Stimulated activated CD4-positive, alpha-beta T cell treated with anti-CD3 and anti-CD28 coated beads, Interleukin-4, amount 100 ng/mL, for 4 hours (primary cell): ENCODE results near the gene HELT.

Experiments used
- DNase-seq, 2 experiments: peaks; one replicate each; pipeline ENCODE4 v3.0.0-alpha.2; 2020

The HELT gene

GRCh38 chr4:185004562-185005218, 13.6 kb upstream of the HELT start:
- DNase-seq, result no peak

DNA sequence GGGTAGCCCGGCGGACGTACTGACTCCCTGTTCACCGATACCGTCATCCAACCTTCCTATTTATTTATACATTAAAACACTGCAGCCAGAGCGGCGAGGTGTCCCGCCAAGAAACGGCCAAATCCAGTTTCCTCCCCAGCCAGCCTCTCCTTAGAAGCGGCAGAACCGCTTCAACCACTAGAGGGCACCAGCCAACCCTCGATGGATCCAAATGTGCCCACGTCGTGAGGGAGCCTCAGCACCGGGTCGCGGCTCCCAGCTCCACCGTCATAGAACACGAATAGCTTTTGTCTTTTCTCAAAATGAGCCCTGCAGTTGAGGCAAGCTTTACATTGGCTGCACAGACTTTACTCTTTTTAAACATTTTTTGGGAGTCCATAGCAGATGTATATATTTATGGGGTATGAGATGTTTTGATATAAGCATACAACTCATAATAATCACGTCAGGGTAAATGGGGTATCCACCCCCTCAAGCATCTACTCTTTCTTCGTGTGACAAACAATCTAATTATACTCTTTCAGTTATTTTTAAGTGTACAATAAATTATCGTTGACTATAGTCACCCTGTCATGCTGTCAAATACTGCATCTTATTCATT, 13.0 kb upstream of the HELT start:
- peak; percentile 70 to 73 for DNase-seq

- DNase-seq, result peak in 1 of 2 experiments; percentile 26
Observed at GRCh38 chr4:185011408-185011807, 6.9 kb upstream of the HELT start.

DNA sequence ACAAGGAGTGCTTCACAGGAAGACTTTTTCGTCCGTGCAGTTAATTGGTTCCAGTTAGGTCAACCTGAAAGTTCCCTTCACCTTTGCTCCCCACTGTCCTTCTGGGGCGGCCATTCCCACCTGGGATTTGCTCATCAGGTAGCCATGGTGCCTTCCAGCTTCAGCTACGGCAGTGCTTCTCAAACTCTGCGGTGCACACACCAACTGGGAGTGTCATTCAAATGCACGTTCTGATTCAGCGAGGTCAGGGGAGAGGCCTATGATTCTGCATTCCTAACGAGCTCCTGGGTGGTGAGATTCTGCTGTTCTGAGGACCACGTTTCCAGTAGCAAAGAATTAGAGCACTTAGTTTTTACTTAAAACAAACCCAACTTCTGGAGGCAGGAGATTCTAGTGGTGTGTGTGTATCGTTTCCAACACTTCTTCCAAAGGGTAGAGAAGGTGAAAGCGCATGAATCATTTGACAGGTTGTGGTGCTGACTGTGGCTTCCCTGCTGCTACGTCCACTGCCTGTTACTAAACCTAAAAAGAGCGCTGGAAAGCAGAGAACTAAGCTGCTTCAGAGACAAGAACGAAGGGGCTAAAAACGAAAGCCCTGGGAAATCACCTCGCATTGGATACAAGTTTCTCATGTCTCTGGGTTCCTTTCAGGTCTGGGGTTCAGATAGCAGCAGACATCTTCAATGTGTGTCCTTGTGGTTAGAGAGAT, 4.7 kb upstream of the HELT start:
- DNase-seq, result no peak

GRCh38 chr4:185015108-185015507, 3.2 kb upstream of the HELT start:
- no peak for DNase-seq

- DNase-seq, result no peak
Observed at GRCh38 chr4:185016101-185016940, 2.0 kb upstream of the HELT start.

GRCh38 chr4:185016946-185017758, 1.1 kb upstream of the HELT start:
- DNase-seq, result no peak

DNA sequence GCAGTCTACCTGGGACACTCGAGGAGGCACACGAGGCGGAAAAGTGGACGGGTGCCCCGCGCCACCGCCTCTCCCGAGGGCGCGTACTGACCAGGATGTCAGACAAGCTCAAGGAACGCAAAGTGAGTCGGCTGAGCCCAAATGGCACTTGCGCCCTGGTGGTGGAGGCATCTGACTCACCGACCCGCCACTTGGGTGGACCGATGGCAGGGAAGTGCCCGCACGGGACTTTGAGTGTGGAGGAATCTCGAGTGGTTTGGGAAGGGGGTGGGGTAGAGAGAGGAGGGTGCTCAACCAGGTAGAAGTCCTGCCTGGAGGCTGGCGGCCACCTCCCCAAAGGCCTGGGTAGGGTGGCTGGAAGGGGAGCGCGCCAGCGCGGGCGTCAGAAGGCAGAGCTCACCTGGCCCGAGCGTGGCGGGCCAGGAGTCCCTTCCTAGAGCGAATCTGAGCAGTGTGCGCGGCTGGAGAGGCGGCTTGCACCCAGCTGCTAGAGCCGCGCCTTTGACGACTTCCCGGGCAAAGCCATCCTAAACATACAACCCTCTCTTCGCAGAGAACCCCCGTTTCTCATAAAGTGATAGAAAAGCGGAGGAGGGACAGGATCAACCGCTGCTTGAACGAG, 655 bp downstream of the HELT start:
- no peak for DNase-seq

GRCh38 chr4:185019456-185020292, 1.4 kb downstream of the HELT start:
- DNase-seq, result no peak

- no peak for DNase-seq
Observed at GRCh38 chr4:185020293-185020808, 2.1 kb downstream of the HELT start.

DNA sequence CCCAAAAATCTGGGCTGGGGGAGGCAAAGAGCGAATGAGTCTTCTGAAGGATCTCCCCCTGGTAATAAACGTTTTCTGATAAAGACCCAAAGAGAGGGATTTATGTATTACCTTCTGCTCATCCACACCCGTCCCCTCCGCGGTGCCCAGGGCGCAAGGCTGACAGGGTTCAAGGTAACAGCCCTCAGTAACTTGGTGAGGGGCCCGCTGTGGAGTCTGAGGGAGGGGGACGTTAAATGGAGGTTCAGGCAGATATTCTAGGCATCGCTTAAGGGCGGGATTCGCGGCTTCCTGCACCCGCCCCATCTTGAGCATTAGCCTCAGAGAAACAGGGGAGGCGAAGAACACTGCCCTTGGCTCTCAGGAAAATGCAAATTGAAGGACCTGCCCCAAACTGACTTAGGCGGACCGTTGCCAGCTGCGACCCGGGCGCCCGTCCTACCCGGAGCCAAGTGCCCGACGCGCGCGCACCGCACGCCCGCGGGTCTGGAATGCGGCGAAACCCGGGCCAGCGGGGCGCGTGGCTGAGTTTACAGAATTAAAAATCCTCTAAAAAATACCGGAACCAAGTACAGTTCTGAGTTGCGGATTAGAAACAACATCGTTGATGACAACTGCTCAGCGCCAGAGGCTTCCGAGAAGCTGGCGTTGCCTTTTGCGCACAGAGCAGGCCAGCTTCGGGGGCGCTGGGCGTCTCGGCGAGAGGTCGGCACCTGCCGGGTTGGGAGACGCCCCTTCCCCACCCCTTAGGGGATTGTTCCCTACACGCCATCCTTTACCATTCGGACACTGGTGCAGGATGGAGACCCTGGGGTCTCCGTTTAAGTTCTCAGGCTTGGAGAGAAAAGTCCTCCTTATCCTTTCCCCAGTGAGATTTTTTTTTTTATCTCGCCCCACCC, 2.8 kb downstream of the HELT start:
- no peak for DNase-seq

DNA sequence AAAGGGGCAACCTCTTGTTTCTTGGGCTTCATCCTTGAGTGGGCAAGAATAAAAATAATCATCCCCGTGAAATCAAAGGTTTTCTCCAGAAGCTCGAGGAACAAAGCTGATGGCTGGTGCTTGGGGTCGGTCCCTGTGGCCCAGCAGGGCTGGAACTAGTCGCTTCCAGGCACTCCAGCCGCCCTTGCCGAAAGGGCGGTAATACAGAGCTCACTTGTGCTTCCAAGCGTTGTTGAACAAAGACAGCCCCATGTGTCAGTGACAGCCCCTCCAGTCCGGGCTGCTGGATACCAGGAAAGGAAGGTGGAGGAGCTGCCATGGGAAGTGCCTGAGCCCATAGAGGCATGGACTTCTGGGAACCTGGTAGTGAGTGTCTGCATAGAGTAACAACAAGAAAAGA, 5.2 kb downstream of the HELT start:
- no peak for DNase-seq

GRCh38 chr4:185028625-185029024, 10.3 kb downstream of the HELT start:
- no peak for DNase-seq

DNA sequence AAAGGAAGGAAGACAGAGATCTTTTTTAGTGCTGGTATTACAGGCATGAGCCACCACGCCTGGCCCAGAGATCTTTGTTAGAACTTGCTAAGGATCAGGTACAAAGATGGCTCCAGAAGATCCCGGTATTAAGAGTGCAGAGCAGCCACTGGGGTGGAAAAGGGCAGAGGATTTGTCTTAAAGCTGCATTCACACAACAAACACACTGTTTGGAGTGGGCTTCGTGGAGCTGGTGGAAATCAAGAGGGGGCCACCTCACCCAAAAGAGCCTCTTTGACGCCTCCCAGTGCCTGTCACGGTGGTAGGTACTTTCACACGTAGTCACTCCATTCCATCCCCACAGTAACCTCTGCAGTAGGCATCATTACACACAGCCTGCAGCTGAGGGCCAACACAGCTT, 13.3 kb downstream of the HELT start:
- no peak for DNase-seq

- DNase-seq, result no peak
Observed at GRCh38 chr4:185033072-185033471, 14.8 kb downstream of the HELT start.

DNA sequence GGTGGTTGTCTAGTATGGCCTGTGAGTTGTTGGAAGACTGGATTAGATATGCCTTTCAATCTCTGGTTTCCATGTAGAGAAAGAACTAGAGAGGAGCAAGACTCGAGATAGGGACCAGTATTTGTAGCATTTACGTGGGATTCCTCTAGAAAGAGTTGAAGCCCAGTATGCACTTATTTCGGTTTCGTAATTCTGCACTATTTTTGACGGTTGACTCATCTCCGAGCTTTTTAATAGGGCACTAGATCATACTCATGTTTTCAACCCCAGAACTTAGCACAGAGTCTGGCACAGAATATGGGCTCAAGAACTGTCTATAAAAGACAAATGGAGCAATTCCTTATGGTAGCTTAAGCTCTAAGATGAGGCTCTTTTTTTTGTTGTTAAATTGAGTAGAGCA, 15.7 kb downstream of the HELT start:
- no peak for DNase-seq

GRCh38 chr4:185035284-185035683, 17.0 kb downstream of the HELT start:
- DNase-seq, result no peak

DNA sequence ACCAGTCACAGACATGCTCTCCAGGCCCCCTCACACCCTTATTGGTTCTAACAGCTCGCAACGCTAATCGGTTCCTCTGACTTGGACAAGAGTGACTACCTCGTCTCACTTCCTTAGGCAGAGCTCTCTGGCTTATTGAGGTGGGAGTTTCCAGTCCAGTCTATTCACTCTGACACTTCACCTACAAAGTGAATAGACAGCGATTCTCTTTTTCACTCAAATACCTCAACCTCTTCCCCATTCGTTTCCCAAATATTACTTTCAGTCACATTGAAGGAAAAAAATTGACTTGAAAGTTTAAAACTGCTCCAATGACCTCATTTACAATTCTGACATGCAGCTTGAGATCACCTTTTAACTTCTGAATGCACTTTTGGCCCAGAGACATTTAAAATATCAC, 17.7 kb downstream of the HELT start:
- no peak for DNase-seq

- DNase-seq, result no peak
Observed at GRCh38 chr4:185036842-185037241, 18.6 kb downstream of the HELT start.
